GM11168 (cell line): Measurements from ENCODE around the gene NINL.
"Not testable (repeated sequence)": the region's sequence is repeated elsewhere in the genome, so short reads cannot be mapped to it uniquely, and the experiment has no call there.

Source experiments
- in situ Hi-C: fragments of 300-500 bp; cut with MboI; formaldehyde crosslinking; loops from one replicate; pipeline ENCODE4 v1.12.0; 2022; ENCODE audit warnings: low sequenced_read_pairs; ENCODE audit not compliant: unreplicated experiment

Gene NINL

GRCh38 chr20:25561771-25562170 lies 23.6 kb downstream of the NINL start:
- in situ Hi-C loops: not testable (repeated sequence)

- in situ Hi-C loops: no loop called here
Observed at GRCh38 chr20:25553819-25554296, 31.5 kb downstream of the NINL start.

GRCh38 chr20:25552977-25553376 lies 32.4 kb downstream of the NINL start:
- in situ Hi-C loops: no loop called here

DNA sequence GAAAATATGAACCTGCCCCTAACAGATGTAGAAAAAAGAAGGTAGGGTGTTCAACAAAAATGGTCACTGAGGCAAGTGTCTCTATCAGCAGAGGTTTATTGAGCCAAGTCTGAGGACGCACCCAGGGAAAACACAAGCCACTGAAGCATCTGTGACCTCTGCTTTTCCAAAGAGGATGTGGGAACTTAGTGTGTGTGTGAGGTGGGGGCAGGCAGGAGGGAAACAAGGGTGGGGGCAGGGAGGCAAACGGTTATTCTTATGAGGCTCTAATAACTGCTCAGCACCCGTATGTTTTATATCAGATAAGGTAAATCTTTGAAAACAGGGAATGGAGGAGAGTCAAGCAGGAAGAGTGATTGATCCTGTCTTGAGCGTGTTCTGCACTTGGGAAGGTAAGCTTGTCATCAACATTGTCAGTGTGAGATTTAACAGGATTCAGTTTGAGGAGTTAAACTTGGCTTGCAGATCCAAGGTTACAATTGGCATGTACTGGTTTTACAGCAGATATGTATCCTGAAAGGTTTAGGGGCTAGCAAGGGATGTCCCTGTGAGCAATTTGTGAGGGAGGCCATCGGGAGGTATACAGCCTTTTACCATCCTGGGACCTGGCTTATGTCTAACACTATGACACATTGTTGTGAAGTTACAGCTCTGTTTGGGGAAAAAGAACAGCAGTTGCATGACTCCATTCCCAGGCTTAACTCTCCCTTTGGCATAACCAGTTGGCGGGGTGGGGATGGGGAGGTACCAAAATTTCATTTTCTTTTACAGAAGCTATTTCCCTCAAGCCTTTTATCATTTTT lies 33.7 kb downstream of the NINL start:
- in situ Hi-C loops: no loop called here

- in situ Hi-C loops: not testable (repeated sequence)
Observed at GRCh38 chr20:25550645-25551337, 34.5 kb downstream of the NINL start.

DNA sequence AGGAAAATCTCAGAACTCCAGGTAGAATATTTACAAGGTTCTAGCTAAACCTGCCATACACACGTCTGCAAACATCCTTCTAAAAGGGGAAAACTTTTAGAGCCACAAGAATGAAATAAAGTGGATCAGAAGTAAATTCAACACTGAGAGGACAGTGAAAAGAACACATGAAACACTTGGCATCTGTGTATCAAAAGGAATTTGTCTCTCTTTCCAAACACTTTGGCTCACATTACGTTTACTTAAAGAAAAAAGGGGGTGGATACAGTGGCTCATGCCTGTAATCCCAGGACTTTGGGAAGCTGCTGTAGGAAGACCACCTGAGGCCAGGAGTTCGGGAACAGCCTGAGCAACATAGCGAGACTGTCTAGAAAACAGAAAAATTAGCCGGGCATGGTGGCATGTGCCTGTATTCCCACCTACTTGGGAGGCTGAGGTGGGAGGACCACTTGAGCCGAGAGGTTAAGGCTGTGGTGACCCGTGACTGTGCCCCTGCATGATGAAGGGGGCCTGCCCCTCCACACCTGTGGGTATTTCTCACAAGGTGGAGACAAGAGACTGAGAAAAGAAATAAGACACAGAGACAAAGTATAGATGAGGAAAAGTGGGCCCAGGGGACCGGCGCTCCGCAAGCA lies 35.4 kb downstream of the NINL start:
- in situ Hi-C loops: no loop called here

DNA sequence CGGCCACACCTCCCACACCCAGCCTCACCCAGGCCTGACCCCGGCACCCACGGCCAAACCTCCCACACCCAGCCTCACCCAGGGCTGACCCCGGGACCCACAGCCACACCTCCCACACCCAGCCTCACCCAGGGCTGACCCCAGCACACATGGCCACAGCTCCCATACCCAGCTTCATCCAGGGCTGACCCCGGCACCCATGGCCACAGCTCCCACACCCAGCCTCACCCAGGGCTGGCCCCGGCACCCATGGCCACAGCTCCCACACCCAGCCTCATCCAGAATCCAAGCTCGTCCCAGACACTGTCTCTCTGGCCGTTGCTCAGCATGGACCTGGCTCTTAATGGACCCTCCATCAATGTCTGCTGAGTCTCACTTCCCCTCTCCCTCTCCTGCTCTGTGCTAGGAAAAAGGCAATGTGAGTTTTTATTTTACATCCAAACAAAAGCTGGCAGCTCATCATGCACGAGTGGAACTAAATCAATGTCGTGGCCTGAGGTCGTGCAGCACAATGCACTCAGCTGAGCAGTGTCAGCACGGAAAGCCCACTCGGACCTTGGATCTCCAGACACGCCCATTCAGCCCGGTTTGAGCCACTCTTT lies 36.1 kb downstream of the NINL start:
- in situ Hi-C loops: no loop called here

DNA sequence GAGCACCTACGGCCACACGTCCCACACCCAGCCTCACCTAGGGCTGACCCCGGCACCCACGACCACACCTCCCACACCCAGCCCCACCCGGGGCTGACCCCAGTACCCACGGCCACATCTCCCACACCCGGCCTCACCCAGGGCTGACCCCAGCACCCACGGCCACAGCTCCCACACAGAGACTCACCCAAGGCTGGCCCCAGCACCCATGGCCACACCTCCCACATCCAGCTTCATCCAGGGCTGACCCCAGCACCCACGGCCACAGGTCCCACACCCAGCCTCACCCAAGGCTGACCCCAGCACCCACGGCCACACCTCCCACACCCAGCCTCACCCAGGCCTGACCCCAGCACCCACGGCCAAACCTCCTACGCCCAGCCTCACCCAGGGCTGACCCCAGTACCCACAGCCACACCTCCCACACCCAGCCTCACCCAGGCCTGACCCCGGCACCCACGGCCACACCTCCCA lies 36.7 kb downstream of the NINL start:
- in situ Hi-C loops: no loop called here

DNA sequence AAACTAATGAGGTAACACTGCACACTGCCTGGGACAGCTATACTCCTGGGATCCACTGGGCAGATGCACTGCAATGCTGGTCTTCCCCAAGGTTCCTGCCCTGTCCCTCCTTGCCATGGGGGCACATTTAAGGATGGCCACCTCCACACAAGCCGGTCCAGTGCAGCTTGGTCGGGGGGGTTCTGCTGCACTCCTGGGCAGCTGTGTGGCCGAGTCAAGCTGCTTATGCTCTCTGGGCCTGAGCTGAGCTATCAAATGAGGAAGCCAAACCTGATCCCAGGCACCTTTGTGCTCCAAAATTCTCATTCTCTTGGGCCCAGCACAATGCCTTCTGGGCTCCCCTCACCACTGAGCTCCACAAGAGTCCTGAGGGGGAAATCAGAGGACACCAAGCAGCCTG lies 37.3 kb downstream of the NINL start:
- in situ Hi-C loops: no loop called here

GRCh38 chr20:25547063-25547462 lies 38.3 kb downstream of the NINL start:
- in situ Hi-C loops: no loop called here

DNA sequence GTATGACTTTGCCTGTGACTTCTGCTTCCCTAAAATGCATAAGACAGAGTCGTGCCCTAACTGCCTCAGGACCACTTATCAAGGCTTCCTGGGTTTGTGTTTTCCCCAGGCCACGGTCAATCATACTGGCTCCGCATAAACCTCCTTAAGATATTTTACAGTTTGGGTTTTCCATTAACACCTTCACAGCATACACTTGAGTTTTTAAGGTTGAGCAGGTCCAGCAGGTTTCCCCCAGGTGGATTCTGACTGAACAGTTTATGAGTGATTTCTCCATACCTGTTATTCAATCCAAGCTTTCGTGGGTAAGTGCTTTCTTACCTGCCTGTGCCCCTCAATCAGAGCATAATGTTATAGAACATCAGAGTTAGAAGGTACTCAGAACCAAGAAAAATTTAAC lies 39.3 kb downstream of the NINL start:
- in situ Hi-C loops: no loop called here

DNA sequence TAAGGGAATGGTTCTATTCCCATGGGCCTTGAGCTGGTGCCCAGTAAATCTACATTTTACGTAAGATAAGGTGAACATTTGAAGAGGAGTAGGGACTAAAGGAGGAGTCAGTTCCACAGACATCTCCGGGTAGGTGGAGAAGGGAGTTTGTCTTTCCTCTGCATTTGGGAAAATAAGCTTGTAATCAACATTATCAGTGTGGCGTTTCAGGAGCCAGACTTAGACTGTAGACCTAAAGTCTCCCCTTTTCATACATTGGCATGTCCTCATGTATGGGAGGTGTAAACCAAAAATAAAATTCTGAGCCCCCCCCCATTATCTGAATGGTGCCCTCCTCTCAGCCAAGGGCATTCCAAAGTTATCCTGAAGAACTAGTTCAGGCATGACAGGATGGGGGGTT lies 40.2 kb downstream of the NINL start:
- in situ Hi-C loops: no loop called here

GRCh38 chr20:25544734-25545133 lies 40.6 kb downstream of the NINL start:
- in situ Hi-C loops: no loop called here

DNA sequence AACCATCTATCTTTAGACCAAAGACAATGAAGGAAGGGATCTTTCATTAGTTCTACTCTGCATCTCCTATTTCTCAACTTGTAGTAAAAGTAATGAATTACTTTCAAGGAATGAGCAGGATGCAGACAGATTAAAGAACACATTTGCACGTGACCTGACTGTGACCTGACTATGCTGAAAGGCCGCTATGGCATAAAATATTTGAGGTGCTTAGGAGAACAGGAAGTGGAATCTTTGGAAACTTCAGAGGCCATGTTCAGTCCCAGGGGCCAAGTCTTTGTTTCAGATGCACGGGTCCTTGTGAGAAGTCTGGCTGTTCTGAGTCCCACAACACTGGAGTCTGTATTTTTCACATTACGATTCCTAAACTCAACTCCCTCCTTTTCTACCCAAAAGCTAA lies 41.0 kb downstream of the NINL start:
- in situ Hi-C loops: no loop called here

DNA sequence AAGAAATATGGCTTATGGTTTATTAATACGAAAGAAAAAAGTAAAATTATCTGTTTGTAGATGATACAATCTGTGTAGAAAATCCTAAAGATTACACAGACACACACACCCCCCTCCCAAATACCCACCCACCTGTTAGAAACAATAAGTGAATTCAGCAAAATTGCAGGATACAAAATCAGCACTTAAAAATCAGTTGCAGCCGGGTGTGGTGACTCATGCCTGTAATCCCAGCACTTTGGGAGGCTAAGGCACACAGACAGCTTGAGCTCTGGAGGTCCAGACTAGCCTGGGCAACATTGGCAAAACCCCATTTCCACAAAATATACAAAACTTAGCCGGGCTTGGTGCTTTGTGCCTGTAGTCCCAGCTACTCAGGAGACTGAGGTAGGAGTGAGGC lies 42.3 kb downstream of the NINL start:
- in situ Hi-C loops: no loop called here

DNA sequence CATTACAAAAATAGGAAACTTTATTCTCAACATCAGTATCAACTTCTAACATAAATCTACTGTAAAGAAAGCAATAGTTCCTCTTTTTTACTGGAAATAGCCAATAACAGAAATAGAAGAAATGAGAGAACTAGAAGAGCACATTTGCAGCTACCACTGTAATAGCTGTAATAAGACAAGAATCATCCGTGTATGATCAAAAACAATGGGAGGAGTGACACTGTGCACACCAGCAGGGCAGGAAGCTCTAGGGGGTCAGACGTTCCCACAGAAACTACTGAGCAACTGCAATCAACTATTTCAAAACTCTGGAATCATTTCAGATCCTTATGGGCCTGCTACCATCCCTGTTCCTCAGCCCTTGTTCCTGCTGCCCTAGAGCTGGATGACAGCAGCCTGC lies 43.7 kb downstream of the NINL start:
- in situ Hi-C loops: no loop called here

- in situ Hi-C loops: no loop called here
Observed at GRCh38 chr20:25539742-25540672, 45.3 kb downstream of the NINL start.

GRCh38 chr20:25538838-25539665 lies 46.3 kb downstream of the NINL start:
- in situ Hi-C loops: no loop called here

DNA sequence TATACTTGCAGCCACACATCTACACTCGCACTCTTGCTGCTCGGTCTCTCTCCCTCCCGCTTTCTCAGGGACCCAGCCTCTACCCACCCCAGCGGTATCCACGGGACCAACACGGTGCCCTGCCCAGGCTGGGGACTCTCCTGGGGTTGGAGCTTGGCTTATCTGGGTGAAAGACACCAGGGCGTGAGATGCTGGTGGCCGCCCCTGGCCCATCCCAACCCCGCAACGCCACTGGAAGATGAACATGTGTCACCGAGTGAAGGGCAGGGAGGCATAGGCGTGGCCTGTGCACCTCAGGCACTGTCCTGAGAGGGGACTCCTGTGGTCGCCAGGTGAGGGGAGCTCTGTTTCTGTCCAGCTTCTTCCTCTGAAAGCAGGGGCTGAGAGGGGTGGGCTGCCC lies 47.4 kb downstream of the NINL start:
- in situ Hi-C loops: no loop called here
